ENCODE results near the gene DPYSL5.

- TF ChIP-seq FOSL1 (IDR thresholded peaks at IDR 0.05; ENCODE audit: insufficient read depth, low read depth, low read length) (no peak), CTCF (IDR thresholded peaks at IDR 0.05; ENCODE audit: control extremely low read depth in 1 of 3, insufficient read depth in 1 of 3, low read depth in 1 of 3, low read length in 3 of 3) (no peak), E2F6 (IDR thresholded peaks at IDR 0.05) (no peak), PHF8 (conservative IDR thresholded peaks at IDR 0.05; ENCODE audit: low read depth, low read length) (no peak), SRF (IDR thresholded peaks at IDR 0.05; ENCODE audit: low read depth, low read length) (no peak), YY1 (IDR thresholded peaks at IDR 0.05; ENCODE audit: low read depth, low read length) (no peak), GABPA (IDR thresholded peaks at IDR 0.05; ENCODE audit: borderline replicate concordance, insufficient read depth, low read length) (no peak)
Measured at GRCh38 chr2:26850000-26850431, 2.1 kb downstream of the DPYSL5 start.
